Large intestine (tissue), 3 donors: ENCODE measurements around the gene PHC1. TPM values are rescaled to one million over a fixed set of nuclear protein-coding genes. Genes with fewer than 3 reads are reported as not detected.

ENCODE experiments used
- DNase-seq, 2 donors: peaks; one replicate each; pipeline versions ENCODE4 v3.0.0 to v3.0.0-alpha.2; 2013
- H3K27ac ChIP-seq: one replicate; pipeline ENCODE4 v1.5.1; 2013; ENCODE audit warnings: low read length
- H3K27me3 ChIP-seq: 2 replicates; pipeline ENCODE4 v1.6.1; 2013; ENCODE audit warnings: low read length; ENCODE audit not compliant: control insufficient read depth, insufficient read depth
- H3K36me3 ChIP-seq: 2 replicates; pipeline ENCODE4 v1.6.1; 2013; ENCODE audit warnings: low read length; ENCODE audit not compliant: control insufficient read depth, insufficient read depth
- H3K4me1 ChIP-seq: one replicate; pipeline ENCODE4 v1.6.1; 2013; ENCODE audit warnings: low read length; ENCODE audit not compliant: control insufficient read depth, insufficient read depth
- H3K4me3 ChIP-seq: one replicate; pipeline ENCODE4 v1.5.1; 2013; ENCODE audit warnings: low read length
- H3K9me3 ChIP-seq: one replicate; pipeline ENCODE4 v1.6.1; 2013; ENCODE audit warnings: mild to moderate bottlenecking, low read depth, low read length, moderate library complexity; ENCODE audit not compliant: control insufficient read depth
- WGBS: methylation state at CpG from one replicate; pipeline ENCODE4 v1.1.5; 2013; ENCODE audit warnings: low lambda C conversion rate; ENCODE audit not compliant: insufficient coverage; 5-methylcytosine and 5-hydroxymethylcytosine counted together
- polyA plus RNA-seq: library from polyadenylated mRNA; unstranded; fragments of 120-200 nt; gene quantifications from one replicate; pipeline ENCODE4 v1.2.1, GENCODE V29; 2013

Gene PHC1
- polyA plus RNA-seq, 1 donor, result 34.2 TPM

- no peaks in the 10 kb centered on the region for H3K4me1 ChIP-seq
- H3K27me3 ChIP-seq, result no peaks in the 10 kb centered on the region
Observed at GRCh38 chr12:8958066-8958465, 43.8 kb downstream of the PHC1 start.

DNA sequence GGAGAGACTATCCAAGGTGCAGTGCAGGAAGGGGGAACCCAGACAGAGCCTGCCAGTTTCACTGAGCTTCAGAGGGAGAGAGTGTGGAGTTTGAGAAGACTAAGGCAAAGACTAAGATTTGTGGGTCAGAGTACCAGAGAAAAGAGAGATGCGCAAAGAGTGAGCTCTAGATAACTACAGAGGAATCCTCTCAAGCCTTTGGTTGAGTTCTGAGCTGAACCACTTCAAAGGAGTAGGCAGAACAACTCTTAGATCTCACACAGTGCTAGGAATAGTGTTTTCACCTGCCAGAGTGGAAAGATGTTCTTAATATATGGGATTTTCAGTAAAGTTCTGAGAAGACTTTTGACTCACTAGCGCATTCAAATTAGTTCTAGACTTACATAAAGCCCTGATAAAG is 45.9 kb downstream of the PHC1 start:
- Histone ChIP-seq H3K4me1 (no peaks in the 10 kb centered on the region), H3K27ac (no peak overlapping the region), H3K9me3 (peaks cover 8% of the 10 kb centered on the region), H3K4me3 (no peak overlapping the region), H3K27me3 (no peaks in the 10 kb centered on the region), H3K36me3 (no peaks in the 10 kb centered on the region)
- WGBS, result no CpG with 5 or more reads among the region's 2 CpGs
- no peak for DNase-seq

More at GRCh38 chr12:8958066-8958465, 43.8 kb downstream of the PHC1 start:
- Histone ChIP-seq H3K36me3 (no peaks in the 10 kb centered on the region), H3K9me3 (peaks cover 8% of the 10 kb centered on the region), H3K27ac (no peak overlapping the region), H3K4me3 (no peak overlapping the region)
- no peak for DNase-seq
- WGBS, result no CpG with 5 or more reads among the region's 2 CpGs

DNA sequence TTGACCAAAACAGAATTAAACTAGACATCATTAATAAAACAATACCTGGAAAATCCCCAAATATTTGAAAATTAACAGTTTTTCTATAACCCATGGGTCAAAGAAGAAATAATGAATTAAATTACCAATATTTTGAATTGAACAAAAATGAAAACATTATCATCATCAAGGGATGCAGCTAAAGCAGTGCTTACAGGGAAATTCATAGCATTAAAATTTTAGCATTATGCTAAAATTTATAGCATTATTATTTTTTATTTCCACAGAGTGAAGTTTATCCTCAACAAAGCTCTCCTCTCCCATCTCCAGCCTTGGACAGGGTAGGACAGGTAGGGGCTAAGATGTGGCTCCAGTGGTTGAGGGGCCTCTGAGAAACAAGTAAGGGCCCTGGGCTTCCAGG is 54.5 kb downstream of the PHC1 start:
- DNase-seq, result no peak
- no peaks in the 10 kb centered on the region for H3K4me1 ChIP-seq
- no peak overlapping the region for H3K27ac ChIP-seq
- peaks cover 9% of the 10 kb centered on the region for H3K9me3 ChIP-seq
- no peaks in the 10 kb centered on the region for H3K27me3 ChIP-seq
- H3K4me3 ChIP-seq, result no peak overlapping the region
- H3K36me3 ChIP-seq, result no peaks in the 10 kb centered on the region

GRCh38 chr12:8969861-8970411 is 55.6 kb downstream of the PHC1 start:
- Histone ChIP-seq H3K36me3 (no peaks in the 10 kb centered on the region), H3K27ac (no peak overlapping the region), H3K4me1 (no peaks in the 10 kb centered on the region), H3K27me3 (no peaks in the 10 kb centered on the region), H3K4me3 (no peak overlapping the region), H3K9me3 (peaks cover 12% of the 10 kb centered on the region)
- WGBS, result 20% methylated on average over 1 of the region's 2 CpGs
- DNase-seq, result no peak

GRCh38 chr12:8970432-8970831 is 56.1 kb downstream of the PHC1 start:
- whole genome bisulfite sequencing, result 75% methylated on average over 1 of the region's 1 CpG
- H3K27me3 ChIP-seq, result no peaks in the 10 kb centered on the region
- DNase-seq, result no peak
- H3K36me3 ChIP-seq, result no peaks in the 10 kb centered on the region
- H3K4me3 ChIP-seq, result no peak overlapping the region
- H3K9me3 ChIP-seq, result peaks cover 12% of the 10 kb centered on the region
- H3K4me1 ChIP-seq, result no peaks in the 10 kb centered on the region
- no peak overlapping the region for H3K27ac ChIP-seq

DNA sequence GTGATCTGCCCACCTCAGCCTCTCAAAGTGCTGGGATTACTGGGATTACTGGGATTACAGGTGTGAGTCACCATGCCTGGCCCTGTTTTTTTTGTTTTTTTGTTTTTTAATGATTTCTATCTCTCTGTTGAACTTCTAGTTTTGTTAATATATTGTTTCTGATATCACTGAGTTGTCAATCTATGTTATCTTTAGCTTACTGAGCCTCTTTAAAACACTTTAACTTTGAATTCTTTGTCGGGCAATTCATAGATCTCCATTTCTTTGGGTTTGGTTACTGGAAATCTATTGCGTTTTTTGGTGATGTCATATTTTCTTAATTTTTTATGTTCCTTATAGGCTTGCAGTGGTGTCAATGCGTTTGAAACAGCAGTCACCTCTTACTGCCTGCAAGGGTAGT is 65.8 kb downstream of the PHC1 start:
- no peaks in the 10 kb centered on the region for H3K27me3 ChIP-seq
- no peak overlapping the region for H3K4me3 ChIP-seq
- H3K9me3 ChIP-seq, result peaks cover 9% of the 10 kb centered on the region
- no peaks in the 10 kb centered on the region for H3K36me3 ChIP-seq
- H3K4me1 ChIP-seq, result no peaks in the 10 kb centered on the region
- WGBS, result no CpG with 5 or more reads among the region's 3 CpGs
- H3K27ac ChIP-seq, result no peak overlapping the region
- DNase-seq, result no peak

DNA sequence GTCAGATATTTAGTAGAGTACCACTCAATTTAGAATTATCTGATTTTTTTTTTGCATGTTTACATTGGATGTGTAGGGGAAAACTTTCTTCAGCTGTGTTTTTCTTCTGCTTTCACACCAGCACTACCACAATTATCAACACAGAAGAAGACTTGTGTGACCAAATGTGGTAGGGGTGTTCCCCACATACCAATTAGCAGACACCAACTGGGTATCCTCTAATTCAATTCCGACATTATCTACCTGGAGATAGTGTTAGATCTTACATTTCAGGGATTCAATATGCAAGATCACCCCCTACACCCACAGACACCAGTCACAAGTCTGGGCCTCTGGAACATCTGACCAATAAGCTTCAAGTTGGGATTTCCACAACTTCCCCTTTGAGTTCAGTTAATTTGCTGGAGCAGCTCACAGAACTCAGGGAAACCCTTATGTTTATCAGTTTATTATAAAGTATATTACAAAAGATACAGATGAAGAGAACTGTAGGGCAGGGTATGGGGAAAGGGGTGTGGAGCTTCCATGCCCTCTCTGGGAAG is 71.0 kb downstream of the PHC1 start:
- H3K27ac ChIP-seq, result no peak overlapping the region
- H3K9me3 ChIP-seq, result peaks cover 4% of the 10 kb centered on the region
- DNase-seq, result no peak
- H3K4me3 ChIP-seq, result no peak overlapping the region
- H3K27me3 ChIP-seq, result no peaks in the 10 kb centered on the region
- H3K36me3 ChIP-seq, result no peaks in the 10 kb centered on the region
- WGBS, result no CpG with 5 or more reads among the region's 1 CpG
- H3K4me1 ChIP-seq, result no peaks in the 10 kb centered on the region

DNA sequence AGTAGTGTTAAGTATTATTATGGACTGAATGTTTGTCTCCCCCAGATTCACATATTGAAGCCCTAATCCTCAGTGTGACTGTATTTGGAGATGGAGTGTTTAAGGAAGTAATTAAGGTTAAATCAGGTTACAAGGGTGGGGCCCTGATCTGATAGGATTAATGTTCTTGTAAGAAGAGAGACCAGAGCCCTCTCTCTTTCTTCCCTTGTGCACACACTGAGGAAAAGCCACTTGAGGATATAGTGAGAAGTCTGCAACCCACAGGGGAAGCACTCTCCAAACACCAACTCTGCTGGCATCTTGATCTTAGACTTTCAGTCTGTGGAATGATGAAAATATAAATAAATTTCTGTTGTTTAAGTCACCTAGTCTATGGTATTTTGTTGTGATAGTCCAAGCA is 72.9 kb downstream of the PHC1 start:
- Histone ChIP-seq H3K27me3 (no peaks in the 10 kb centered on the region), H3K4me3 (no peak overlapping the region), H3K27ac (no peak overlapping the region), H3K4me1 (no peaks in the 10 kb centered on the region), H3K9me3 (no peaks in the 10 kb centered on the region), H3K36me3 (no peaks in the 10 kb centered on the region)
- no peak for DNase-seq

- Histone ChIP-seq H3K27me3 (no peaks in the 10 kb centered on the region), H3K27ac (no peak overlapping the region), H3K4me3 (no peak overlapping the region), H3K9me3 (no peaks in the 10 kb centered on the region), H3K36me3 (no peaks in the 10 kb centered on the region), H3K4me1 (no peaks in the 10 kb centered on the region)
- no peak for DNase-seq
- WGBS, result no CpG with 5 or more reads among the region's 1 CpG
Observed at GRCh38 chr12:8987685-8988084, 73.4 kb downstream of the PHC1 start.

GRCh38 chr12:8989413-8989812 is 75.1 kb downstream of the PHC1 start, which contains the start of gene KLRG1:
Gene KLRG1, plus strand, starts transcription at chr12:8989546. Its CDS starts 90 bp downstream, at chr12:8989636.
- no peak within 1 kb of the TSS for H3K4me3 ChIP-seq
- H3K27me3 ChIP-seq, result no peaks in the 10 kb centered on the region
- no peaks in the 10 kb centered on the region for H3K4me1 ChIP-seq
- no peaks in the 10 kb centered on the region for H3K36me3 ChIP-seq
- no CpG with 5 or more reads among the region's 2 CpGs for WGBS
- no peak for DNase-seq
- H3K27ac ChIP-seq, result no peak within 1 kb of the TSS
- no peaks in the 10 kb centered on the region for H3K9me3 ChIP-seq
